Measurements from ENCODE around the gene RAMACL.

GRCh38 chr6:166596776-166597507, 10.5 kb upstream of the RAMACL start:
- TF ChIP-seq CTCF (IDR thresholded peaks at IDR 0.05) (no peak), POLR2A (IDR thresholded peaks at IDR 0.05) (no peak)
